K562 (cell line): ENCODE results near the gene TERC. TPM values are rescaled to one million over a fixed set of nuclear protein-coding genes. Genes with fewer than 3 reads are reported as not detected.

Experiments
- polyA plus RNA-seq, 8 experiments: library from polyadenylated mRNA; depleted of rRNA in 4 of 8; stranded (reverse) in 5 of 8; unstranded in 3 of 8; fragments of >200 nt; fragmentation: Nextera tagmentation in 2 of 8; fragmentation: Illumina TruSeq in 1 of 8; extraction: Ambion mirVana in 2 of 8; extraction: Trizol in 1 of 8; gene quantifications; 2 replicates each; pipeline versions ENCODE4 v1.2.1 to v1.2.3, GENCODE V29; 2011 to 2014; ENCODE audit warnings: inconsistent platforms in 1 of 8, missing spikeins in 1 of 8
- small RNA-seq: library from RNA; depleted of rRNA; stranded (forward); fragments of <200 nt; gene quantifications from one replicate; pipeline ENCODE3, GENCODE V24; 2014
- total RNA-seq, 7 experiments: library from RNA; depleted of rRNA in 6 of 7; stranded (reverse); fragments of >200 nt in 6 of 7; fragmentation: Illumina TruSeq in 2 of 7; extraction: Trizol in 2 of 7; gene quantifications; 2 replicates each; pipeline versions ENCODE4 v1.2.1 to v1.2.3, GENCODE V29; 2011 to 2021; ENCODE audit warnings: low replicate concordance in 1 of 7

Gene TERC
- total and polyA plus RNA-seq, 9 of the 15 experiments (the other 6 are each of a cell fraction or from before 2014, with no cell fraction given): 0.77 to 234 (median 27.9) TPM; not detected in 3

Small RNA genes within 50 kb of the gene (small RNA-seq; reads per million reads assigned to genes)
- not detected for gene RNU6-637P

Other genes starting within 250 kb of the TERC start
Only the 7 nearest of the 8 such genes appear.
- gene MECOM, start 101.3 kb downstream of the TERC start, total RNA-seq (2014; rRNA removed): 20.1 and 22.9 TPM in 2 replicates
- 28.6 and 32.5 TPM in 2 replicates for gene MECOM, start 101.3 kb downstream of the TERC start, total RNA-seq (2014; rRNA removed; fragmentation: Illumina TruSeq; extraction: Trizol)
- 28.4 and 31.7 TPM in 2 replicates for gene MECOM, start 101.3 kb downstream of the TERC start, total RNA-seq (2015; rRNA removed; fragmentation: Illumina TruSeq; extraction: Trizol)
- gene MECOM, start 101.3 kb downstream of the TERC start, total RNA-seq (2021): 21.5 and 29.5 TPM in 2 replicates
- gene MECOM, start 101.3 kb downstream of the TERC start, polyA plus RNA-seq (2011; rRNA removed): 12.1 and 14.6 TPM in 2 replicates
- 20.0 and 24.7 TPM in 2 replicates for gene MECOM, start 101.3 kb downstream of the TERC start, polyA plus RNA-seq (2014; fragmentation: Illumina TruSeq; extraction: Trizol)
- gene MECOM, start 101.3 kb downstream of the TERC start, polyA plus RNA-seq (2014; fragmentation: Nextera tagmentation; extraction: Ambion mirVana): 10 to 100 TPM; 11.0 to 14.4 TPM
- gene MECOM, start 101.3 kb downstream of the TERC start, polyA plus RNA-seq (2014; rRNA removed): 12.5 and 14.6 TPM in 2 replicates
- 0.12 TPM in 1 of 2 replicates, not detected in the other for gene ACTRT3, start 4.5 kb upstream of the TERC start, total RNA-seq (2014; rRNA removed)
- 0.11 TPM in 1 of 2 replicates, not detected in the other for gene ACTRT3, start 4.5 kb upstream of the TERC start, total RNA-seq (2014; rRNA removed; fragmentation: Illumina TruSeq; extraction: Trizol)
- 0.07 and 0.11 TPM in 2 replicates for gene ACTRT3, start 4.5 kb upstream of the TERC start, total RNA-seq (2015; rRNA removed; fragmentation: Illumina TruSeq; extraction: Trizol)
- gene ACTRT3, start 4.5 kb upstream of the TERC start, total RNA-seq (2021): not detected in 2 replicates
- 0.04 and 0.06 TPM in 2 replicates for gene ACTRT3, start 4.5 kb upstream of the TERC start, polyA plus RNA-seq (2011; rRNA removed)
- 0.06 and 0.10 TPM in 2 replicates for gene ACTRT3, start 4.5 kb upstream of the TERC start, polyA plus RNA-seq (2014; fragmentation: Illumina TruSeq; extraction: Trizol)
- gene ACTRT3, start 4.5 kb upstream of the TERC start, polyA plus RNA-seq (2014; fragmentation: Nextera tagmentation; extraction: Ambion mirVana): not detected
- not detected in 2 replicates for gene ACTRT3, start 4.5 kb upstream of the TERC start, polyA plus RNA-seq (2014; rRNA removed)
- gene MYNN, start 8.3 kb upstream of the TERC start, total RNA-seq (2014; rRNA removed): 10.4 and 11.1 TPM in 2 replicates
- 21.3 TPM in 2 replicates for gene MYNN, start 8.3 kb upstream of the TERC start, total RNA-seq (2014; rRNA removed; fragmentation: Illumina TruSeq; extraction: Trizol)
- 20.0 and 21.5 TPM in 2 replicates for gene MYNN, start 8.3 kb upstream of the TERC start, total RNA-seq (2015; rRNA removed; fragmentation: Illumina TruSeq; extraction: Trizol)
- 12.3 and 13.6 TPM in 2 replicates for gene MYNN, start 8.3 kb upstream of the TERC start, total RNA-seq (2021)
- 23.1 and 27.8 TPM in 2 replicates for gene MYNN, start 8.3 kb upstream of the TERC start, polyA plus RNA-seq (2011; rRNA removed)
- gene MYNN, start 8.3 kb upstream of the TERC start, polyA plus RNA-seq (2014; fragmentation: Illumina TruSeq; extraction: Trizol): 14.3 and 16.7 TPM in 2 replicates
- gene MYNN, start 8.3 kb upstream of the TERC start, polyA plus RNA-seq (2014; fragmentation: Nextera tagmentation; extraction: Ambion mirVana): 10 to 100 TPM; 25.0 to 35.7 TPM
- gene MYNN, start 8.3 kb upstream of the TERC start, polyA plus RNA-seq (2014; rRNA removed): 11.8 and 13.4 TPM in 2 replicates
- gene LRRIQ4, start 47.8 kb upstream of the TERC start, total RNA-seq (2014; rRNA removed): not detected in 2 replicates
- gene LRRIQ4, start 47.8 kb upstream of the TERC start, total RNA-seq (2014; rRNA removed; fragmentation: Illumina TruSeq; extraction: Trizol): not detected in 2 replicates
- not detected in 2 replicates for gene LRRIQ4, start 47.8 kb upstream of the TERC start, total RNA-seq (2015; rRNA removed; fragmentation: Illumina TruSeq; extraction: Trizol)
- gene LRRIQ4, start 47.8 kb upstream of the TERC start, total RNA-seq (2021): not detected in 2 replicates
- not detected in 2 replicates for gene LRRIQ4, start 47.8 kb upstream of the TERC start, polyA plus RNA-seq (2011; rRNA removed)
- gene LRRIQ4, start 47.8 kb upstream of the TERC start, polyA plus RNA-seq (2014; fragmentation: Illumina TruSeq; extraction: Trizol): not detected in 2 replicates
- gene LRRIQ4, start 47.8 kb upstream of the TERC start, polyA plus RNA-seq (2014; fragmentation: Nextera tagmentation; extraction: Ambion mirVana): not detected
- gene LRRIQ4, start 47.8 kb upstream of the TERC start, polyA plus RNA-seq (2014; rRNA removed): not detected in 2 replicates
- not detected in 2 replicates for gene LRRC34, start 47.8 kb upstream of the TERC start, total RNA-seq (2014; rRNA removed)
- not detected in 2 replicates for gene LRRC34, start 47.8 kb upstream of the TERC start, total RNA-seq (2014; rRNA removed; fragmentation: Illumina TruSeq; extraction: Trizol)
- gene LRRC34, start 47.8 kb upstream of the TERC start, total RNA-seq (2015; rRNA removed; fragmentation: Illumina TruSeq; extraction: Trizol): not detected in 2 replicates
- gene LRRC34, start 47.8 kb upstream of the TERC start, total RNA-seq (2021): not detected in 2 replicates
- not detected in 2 replicates for gene LRRC34, start 47.8 kb upstream of the TERC start, polyA plus RNA-seq (2011; rRNA removed)
- gene LRRC34, start 47.8 kb upstream of the TERC start, polyA plus RNA-seq (2014; fragmentation: Illumina TruSeq; extraction: Trizol): not detected in 2 replicates
- under 1 TPM; 0.17 to 0.30 TPM for gene LRRC34, start 47.8 kb upstream of the TERC start, polyA plus RNA-seq (2014; fragmentation: Nextera tagmentation; extraction: Ambion mirVana)
- not detected in 2 replicates for gene LRRC34, start 47.8 kb upstream of the TERC start, polyA plus RNA-seq (2014; rRNA removed)
- not detected in 2 replicates for gene LRRC31, start 104.9 kb upstream of the TERC start, total RNA-seq (2014; rRNA removed)
- gene LRRC31, start 104.9 kb upstream of the TERC start, total RNA-seq (2014; rRNA removed; fragmentation: Illumina TruSeq; extraction: Trizol): not detected in 2 replicates
- not detected in 2 replicates for gene LRRC31, start 104.9 kb upstream of the TERC start, total RNA-seq (2015; rRNA removed; fragmentation: Illumina TruSeq; extraction: Trizol)
- gene LRRC31, start 104.9 kb upstream of the TERC start, total RNA-seq (2021): not detected in 2 replicates
- not detected in 2 replicates for gene LRRC31, start 104.9 kb upstream of the TERC start, polyA plus RNA-seq (2011; rRNA removed)
- gene LRRC31, start 104.9 kb upstream of the TERC start, polyA plus RNA-seq (2014; fragmentation: Illumina TruSeq; extraction: Trizol): not detected in 2 replicates
- gene LRRC31, start 104.9 kb upstream of the TERC start, polyA plus RNA-seq (2014; fragmentation: Nextera tagmentation; extraction: Ambion mirVana): not detected
- gene LRRC31, start 104.9 kb upstream of the TERC start, polyA plus RNA-seq (2014; rRNA removed): not detected in 2 replicates
- gene SAMD7, start 146.5 kb upstream of the TERC start, total RNA-seq (2014; rRNA removed): not detected in 2 replicates
- gene SAMD7, start 146.5 kb upstream of the TERC start, total RNA-seq (2014; rRNA removed; fragmentation: Illumina TruSeq; extraction: Trizol): not detected in 2 replicates
- gene SAMD7, start 146.5 kb upstream of the TERC start, total RNA-seq (2015; rRNA removed; fragmentation: Illumina TruSeq; extraction: Trizol): not detected in 2 replicates
- gene SAMD7, start 146.5 kb upstream of the TERC start, total RNA-seq (2021): not detected in 2 replicates
- gene SAMD7, start 146.5 kb upstream of the TERC start, polyA plus RNA-seq (2011; rRNA removed): not detected in 2 replicates
- gene SAMD7, start 146.5 kb upstream of the TERC start, polyA plus RNA-seq (2014; fragmentation: Illumina TruSeq; extraction: Trizol): not detected in 2 replicates
- not detected for gene SAMD7, start 146.5 kb upstream of the TERC start, polyA plus RNA-seq (2014; fragmentation: Nextera tagmentation; extraction: Ambion mirVana)
- gene SAMD7, start 146.5 kb upstream of the TERC start, polyA plus RNA-seq (2014; rRNA removed): not detected in 2 replicates